ENCODE results near the gene SYF2.

GRCh38 chr1:25257196-25257595 lies 24.9 kb upstream of the SYF2 start:
- TF ChIP-seq GATA2 (IDR thresholded peaks at IDR 0.05; ENCODE audit: low read depth, low read length) (no peak), GATA3 (IDR thresholded peaks at IDR 0.05; ENCODE audit: low read depth, low read length) (no peak)
